LHCN-M2 (cell line): ENCODE measurements around the gene EVA1B. TPM values are rescaled to one million over a fixed set of nuclear protein-coding genes. Genes with fewer than 3 reads are reported as not detected.
A peak's percentile ranks its signal among the peaks of the same experiment; 100 is the strongest.

Source experiments
- DNase-seq: peaks from one replicate; pipeline ENCODE4 v3.0.0-alpha.2; 2012; ENCODE audit warnings: low read depth
- total RNA-seq: library from RNA; depleted of rRNA; stranded (reverse); fragments of >200 nt; gene quantifications from 2 replicates; pipeline ENCODE4 v1.2.3, GENCODE V29; 2014

EVA1B gene
- total RNA-seq, 1 experiment from 2014 or later: 72.8 TPM

GRCh38 chr1:36320767-36321118 is 2.7 kb downstream of the EVA1B start:
- no peak for DNase-seq

DNA sequence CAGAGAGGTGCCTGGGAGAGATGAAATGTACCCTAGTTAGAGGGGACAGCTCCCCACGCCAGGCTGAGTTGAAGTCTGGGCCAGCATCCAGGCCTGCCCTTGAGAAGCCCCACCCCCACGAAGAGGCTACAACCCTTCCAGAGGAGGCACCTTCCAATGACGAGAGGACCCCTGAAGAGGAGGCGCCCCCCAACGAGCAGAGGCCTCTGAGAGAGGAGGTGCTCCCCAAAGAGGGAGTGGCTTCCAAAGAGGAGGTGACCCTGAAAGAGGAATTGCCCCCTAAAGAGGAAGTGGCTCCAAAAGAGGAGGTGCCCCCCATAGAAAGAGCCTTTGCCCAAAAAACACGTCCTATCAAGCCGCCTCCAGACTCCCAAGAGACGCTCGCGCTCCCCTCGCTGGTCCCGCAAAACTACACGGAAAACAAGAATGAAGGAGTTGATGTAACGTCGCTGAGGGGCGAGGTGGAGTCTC is 3.1 kb downstream of the EVA1B start:
- DNase-seq: no peak

GRCh38 chr1:36309397-36309796 is 14.0 kb downstream of the EVA1B start:
- DNase-seq: no peak

- no peak for DNase-seq
These were observed 15.7 kb downstream of the EVA1B start for GRCh38 chr1:36307601-36308330.

GRCh38 chr1:36306902-36307456 is 16.5 kb downstream of the EVA1B start:
- peak; percentile 83 for DNase-seq

DNA sequence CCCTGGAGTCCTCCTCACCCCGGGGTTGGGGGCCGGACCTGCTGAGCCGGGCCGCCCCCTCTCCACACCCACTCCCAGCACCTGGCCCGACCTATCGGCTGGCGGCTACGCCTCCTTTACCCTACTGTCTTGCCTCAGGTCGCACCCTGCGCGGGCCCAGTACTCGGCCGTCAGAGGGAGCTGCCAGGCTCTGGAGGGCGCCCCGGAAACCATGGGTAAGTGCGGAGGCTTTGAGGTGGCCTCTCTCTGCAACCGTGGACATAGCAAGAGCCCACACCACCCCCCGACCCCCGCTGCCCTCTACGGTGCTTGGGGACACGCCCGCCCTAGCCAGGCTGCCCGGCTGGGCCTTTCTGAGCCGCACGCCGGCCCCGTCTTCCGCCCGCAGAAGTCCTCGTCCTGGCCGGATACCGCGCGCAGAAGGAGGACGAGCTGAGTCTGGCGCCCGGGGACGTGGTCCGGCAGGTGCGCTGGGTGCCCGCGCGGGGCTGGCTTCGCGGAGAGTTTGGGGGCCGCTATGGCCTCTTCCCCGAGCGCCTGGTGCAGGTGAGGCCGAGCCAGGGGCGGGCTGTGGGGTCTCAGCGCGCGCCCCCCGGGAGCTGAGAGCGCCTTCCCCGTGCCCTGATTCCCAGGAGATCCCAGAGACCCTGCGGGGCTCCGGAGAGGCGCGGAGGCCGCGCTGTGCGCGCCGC is 17.1 kb downstream of the EVA1B start, which contains the start of gene SH3D21:
Gene SH3D21, plus strand, starts transcription at position 159 of the 692 bp plus-strand sequence. Its CDS starts 53 bp downstream, at position 212.
- DNase-seq: no peak

DNA sequence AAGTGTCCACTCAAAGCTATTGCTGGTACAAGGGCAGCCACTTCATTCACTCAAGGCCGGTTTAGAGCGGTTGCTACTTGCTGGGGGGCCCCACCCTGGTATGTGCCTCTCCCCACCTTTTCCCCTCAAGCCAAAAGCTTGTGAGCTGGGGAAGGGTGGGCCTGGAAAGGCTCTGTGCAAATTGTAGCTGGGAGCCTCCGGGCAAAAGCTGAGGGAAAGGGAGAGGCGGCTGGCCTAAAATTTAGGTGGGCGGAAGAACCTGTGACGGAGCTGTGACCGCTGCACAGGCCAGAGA is 17.6 kb downstream of the EVA1B start:
- DNase-seq: no peak

DNA sequence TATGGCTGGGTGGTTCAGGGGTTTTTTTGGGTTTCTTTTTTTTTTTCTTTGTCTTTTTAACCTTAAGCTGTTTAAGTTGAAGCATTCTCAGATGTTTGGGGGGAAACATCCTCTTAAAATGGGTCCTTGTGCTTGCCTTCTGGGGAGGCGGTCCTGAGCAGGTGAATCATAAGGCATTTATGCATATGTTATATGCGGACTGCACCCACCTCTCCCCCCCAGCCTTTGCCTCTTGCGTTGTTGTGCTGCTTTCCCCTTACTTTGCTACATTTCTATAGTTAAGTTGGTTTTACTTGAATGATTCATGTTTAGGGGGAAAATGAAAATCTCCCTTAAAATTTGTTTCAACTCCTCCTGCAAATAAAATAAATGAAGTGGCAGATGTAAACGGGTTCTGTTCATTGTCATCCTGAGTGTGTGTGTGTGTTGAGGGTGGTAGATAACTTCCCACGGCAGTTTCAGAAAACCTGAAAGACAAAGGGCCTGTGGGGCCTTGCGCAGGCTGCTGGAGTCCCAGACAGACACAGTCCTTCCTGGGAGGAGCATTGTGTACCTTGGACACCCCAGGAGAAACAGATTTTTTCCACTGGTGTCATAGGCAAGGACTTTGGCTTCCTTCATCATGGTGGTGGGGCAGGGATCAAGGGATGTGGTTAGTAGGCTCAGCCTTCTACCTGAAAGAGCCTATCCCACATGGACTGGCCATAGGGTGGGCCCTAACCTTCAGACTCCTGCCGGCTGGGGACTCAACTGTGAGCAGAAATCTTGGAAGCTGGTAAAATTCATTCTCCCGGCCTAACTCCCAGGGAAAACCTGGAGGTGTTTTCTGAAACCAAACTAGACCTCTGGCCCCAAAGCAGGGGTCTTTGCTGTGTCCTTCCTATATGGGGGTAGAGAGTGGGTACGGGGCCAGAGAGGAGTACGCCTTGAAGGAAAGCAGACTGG is 18.2 kb downstream of the EVA1B start:
- no peak for DNase-seq

DNA sequence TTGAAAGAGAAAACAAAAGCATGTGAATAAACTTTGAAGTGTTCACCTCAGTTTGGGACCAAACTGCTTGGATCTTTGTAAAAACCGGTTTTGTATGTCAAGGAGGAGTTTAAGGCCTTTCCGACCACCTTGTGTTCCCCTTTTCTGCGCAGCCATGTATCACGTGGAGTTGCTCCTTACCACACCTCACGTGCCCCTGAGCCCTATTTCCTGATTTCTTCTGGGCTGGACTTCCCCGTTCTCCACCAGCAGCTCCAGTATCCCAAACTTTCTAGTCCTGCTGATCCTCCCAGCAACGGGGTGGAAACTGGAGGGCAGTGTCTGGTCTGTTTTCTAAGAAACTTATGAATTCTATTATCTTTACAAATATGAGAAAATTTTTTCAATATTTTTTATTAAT is 18.9 kb downstream of the EVA1B start:
- no peak for DNase-seq

- DNase-seq: no peak
These were observed 19.6 kb downstream of the EVA1B start for GRCh38 chr1:36303650-36304360.

DNA sequence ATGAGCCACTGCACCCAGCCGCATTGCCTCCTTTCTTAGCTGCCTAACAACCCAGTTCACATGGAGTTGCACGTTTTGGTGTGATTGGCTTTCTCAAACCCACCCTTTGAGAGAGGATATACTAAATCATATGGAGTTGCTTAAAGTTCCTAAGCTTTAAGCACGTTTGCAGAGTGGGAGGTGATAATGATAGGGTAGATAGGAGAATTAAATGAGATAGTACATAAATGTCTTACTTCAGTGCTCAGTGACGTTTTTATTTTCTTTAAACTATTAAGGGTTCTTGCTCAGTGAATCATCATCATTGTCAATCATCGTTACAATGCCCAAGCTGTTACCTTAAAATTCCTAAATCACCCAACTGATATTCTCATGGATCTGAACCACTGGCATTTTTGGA is 20.2 kb downstream of the EVA1B start:
- no peak for DNase-seq

DNA sequence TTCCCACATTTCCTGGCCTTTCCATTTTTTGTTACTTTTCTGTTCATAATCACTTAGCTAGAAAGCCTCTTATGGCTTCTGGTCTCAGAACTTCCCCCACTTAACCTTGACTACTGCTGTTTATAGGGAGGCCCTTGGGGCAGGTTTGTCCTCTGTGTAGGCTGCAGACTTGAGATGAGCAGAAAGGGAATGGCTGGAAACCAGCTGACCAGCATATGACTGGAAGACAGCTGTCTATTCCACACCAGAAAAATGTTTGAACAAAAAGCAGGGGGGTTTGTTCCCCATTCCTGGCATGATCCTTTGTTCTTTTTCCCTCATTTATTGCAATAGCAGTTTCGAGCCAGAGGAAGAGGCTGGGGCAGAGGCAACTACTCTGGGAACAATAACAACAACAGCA is 22.2 kb downstream of the EVA1B start:
- peak; percentile 47 for DNase-seq

- no peak for DNase-seq
These were observed 22.9 kb downstream of the EVA1B start for GRCh38 chr1:36300526-36300925.

DNA sequence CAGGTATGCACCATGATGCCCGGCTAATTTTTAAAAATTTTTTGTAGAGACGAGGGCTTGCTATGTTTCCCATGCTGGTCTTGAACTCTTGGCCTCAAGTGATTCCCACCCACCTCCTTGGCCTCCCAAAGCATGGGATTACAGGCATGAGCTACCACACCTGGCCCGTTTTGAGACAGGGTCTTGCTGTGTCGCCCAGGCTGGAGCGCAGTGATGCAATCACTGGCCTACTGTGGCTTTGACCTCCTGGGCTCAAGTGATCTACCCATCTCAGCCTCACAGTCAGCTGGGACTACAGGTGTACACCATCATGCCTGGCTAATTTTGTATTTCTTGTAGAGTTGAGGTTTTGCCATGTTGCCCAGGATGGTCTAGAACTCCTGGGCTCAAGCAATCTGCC is 24.8 kb downstream of the EVA1B start:
- DNase-seq: no peak

DNA sequence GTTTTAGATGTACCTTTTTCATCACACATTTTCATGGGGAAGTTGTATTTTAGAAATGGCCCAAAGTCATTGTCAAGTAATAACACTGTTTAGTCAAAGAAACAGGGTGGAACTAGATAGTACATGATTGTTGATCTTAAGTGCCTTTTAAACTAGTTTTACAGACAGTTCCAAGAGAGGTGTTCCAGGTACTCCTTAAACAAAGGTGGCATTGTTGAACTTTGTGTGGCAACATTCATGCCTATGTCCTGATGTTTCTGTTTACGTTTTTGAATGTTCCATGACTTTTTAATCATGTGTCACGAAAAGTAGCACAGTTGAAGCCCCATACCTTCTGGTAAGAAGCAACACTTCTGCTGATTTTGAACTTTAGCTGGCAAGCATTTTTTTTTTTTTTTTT is 26.4 kb downstream of the EVA1B start:
- no peak for DNase-seq

DNA sequence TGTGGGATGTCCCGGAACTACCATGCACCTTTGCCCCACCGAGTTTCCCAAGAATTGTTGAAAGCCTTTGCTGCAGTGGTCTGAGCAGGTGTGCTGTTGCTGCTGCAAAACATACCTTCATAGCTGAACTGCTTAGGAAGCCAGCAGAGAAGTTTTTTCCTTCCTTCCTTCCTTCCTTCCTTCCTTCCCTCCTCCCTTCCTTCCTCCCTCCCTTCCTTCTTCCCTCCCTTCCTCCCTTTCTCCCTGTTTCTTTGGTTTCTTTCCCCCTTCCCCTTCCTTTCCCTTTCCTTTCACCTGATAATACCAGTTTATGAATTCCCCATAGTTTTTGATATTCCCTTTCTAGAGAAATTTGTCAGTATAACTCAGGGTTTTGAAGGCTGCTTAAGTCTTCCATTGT is 28.1 kb downstream of the EVA1B start:
- no peak for DNase-seq

DNA sequence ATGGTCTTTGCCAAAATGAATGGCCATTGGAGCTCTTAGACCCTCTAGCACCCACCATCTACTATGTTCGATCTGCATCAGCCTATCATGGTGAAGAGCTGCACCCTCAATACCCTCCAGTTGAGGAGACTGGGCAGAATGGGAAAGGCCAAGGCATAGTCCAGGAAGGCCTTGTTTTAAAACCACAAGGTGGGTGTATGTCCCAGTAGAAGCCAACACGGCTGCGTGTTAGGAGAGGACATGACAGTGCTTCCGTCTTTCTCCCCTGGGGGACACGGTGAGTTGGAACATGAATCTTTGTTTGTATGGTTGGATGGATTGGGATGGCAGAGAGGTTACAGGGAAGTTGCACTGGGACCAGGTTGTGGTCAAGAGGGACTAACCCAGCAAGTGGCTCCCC is 35.9 kb downstream of the EVA1B start:
- no peak for DNase-seq

DNA sequence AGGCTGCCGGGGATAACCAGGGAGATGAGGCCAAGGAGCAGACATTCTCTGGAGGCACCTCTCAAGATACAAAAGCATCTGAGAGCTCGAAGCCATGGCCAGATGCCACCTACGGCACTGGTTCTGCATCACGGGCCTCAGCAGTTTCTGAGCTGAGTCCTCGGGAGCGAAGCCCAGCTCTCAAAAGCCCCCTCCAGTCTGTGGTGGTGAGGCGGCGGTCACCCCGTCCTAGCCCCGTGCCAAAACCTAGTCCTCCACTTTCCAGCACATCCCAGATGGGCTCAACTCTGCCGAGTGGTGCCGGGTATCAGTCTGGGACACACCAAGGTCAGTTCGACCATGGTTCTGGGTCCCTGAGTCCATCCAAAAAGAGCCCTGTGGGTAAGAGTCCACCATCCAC is 36.6 kb downstream of the EVA1B start:
- no peak for DNase-seq

DNA sequence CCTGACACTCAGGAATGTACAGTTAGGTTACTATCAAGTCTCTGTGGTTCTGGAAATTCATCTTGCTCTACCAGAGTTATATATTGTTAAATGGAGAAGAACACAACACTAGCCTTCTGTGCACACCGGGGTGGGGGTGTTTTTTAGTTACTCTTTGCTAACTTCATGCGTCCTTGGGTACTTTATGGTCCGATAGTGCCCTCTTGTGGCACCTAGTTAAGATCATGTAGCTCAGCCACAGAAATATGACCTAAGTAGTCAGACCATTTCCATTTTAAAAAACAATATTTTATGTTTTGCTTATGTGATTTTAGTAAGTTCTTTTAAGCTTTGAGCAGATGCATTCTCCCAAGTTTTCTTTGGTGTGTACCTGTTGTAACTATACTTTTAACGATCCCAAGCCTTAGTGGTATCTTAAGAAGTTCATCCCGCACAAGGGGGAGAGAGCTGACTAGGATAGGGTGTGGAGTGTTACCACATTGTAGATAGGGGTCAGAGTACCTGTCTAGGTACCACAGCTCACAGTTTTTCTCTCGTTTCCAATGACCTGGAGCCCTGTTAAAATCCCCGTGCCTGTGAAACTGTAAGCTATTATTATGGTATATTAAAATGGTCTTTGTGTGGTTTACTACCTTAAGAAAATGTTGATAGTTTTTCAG is 37.9 kb downstream of the EVA1B start:
- peak; percentile 86 for DNase-seq

DNA sequence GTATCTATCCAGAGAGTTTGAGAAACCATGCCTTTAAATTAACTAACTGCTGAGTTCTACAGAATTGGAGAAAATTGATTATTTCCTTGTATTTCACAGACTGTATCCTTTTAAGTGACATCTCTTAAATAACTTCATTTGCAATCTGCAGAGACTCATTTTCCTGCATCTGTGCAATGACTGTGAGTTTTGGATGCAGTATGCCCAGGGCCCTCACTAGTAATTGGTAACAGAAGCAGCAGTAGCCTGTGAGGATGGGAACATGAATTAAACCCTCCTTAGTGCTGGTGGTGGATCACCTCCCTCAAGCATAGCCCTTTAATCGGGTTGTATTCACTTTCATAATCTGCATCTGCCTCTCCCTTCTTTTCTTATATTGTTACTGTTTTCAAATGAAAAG is 38.9 kb downstream of the EVA1B start:
- no peak for DNase-seq

DNA sequence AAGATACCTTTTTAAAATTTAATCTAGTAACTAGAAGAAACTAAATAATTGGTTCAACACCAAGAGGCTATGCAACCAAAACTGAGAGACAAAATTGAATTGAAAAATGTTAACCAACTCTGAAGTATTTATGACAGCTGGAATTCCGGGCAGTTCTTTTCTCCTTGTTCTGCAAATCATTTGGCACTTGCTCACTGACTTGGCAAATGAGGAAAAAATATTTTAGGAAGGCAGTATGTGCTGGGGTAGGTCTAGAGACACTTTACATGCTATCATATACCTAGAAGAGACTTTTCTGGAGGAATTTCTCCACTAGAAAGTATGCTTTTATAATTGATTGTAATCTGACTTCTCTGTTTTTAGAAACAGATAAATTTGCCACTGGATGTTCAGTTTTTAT is 39.4 kb downstream of the EVA1B start:
- no peak for DNase-seq
